DMS 273 (cell line): ENCODE measurements around the gene SLC22A2.

Experiments
- DNase-seq: peaks from one replicate; lab custom pipeline; 2025; ENCODE audit not compliant: unreplicated experiment; lab: John Stamatoyannopoulos, UW

SLC22A2 gene

DNA sequence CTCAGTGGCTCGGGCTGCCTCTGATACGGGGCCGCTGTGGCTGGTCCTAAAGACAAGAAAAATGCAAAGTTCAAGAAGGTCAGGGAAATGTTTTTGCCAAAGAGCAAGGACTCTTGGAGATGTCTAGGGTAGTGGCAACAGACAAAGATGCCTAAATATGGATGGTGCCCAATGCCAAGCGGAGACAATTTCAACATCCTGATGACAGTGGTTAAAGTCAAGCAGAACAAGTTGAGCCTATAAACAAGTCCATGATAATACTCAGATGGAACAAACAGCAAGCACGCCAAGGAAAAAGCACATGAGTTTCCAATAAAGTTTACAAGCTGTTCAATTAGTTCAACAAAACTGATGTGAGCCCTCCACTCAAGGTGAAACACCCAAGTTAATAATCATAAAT, 85.9 kb downstream of the SLC22A2 start:
- DNase-seq: no peak

DNA sequence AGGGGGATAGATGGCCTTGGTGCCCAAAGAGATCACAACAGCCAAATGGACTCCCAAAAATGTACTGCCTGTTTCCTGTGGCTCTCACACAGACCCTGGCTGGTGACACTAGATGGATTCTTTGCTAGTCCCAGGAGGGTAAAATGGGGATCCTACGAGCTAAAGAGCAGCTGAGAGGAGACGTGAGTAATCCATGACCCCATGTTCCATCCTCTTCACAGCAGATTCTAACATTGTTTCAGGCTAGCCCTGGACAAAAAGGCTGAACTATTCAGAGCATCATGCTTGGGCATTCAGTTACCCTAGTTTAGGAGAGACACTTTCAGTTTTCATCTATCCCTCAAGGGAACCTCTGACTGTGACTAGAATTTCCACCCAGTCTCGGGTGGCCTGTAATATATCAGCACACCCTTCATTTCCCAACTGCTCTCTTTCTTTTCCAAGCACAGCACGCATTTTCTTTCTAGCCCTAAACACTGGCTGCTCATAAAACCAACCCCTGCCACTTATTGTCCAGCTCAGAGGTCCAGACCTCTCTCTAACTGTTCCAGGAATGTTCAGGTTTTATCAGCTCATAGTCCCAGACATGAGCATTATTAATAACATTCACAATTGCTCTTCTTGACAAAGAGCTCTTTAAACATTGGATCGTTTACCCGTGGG, 88.5 kb downstream of the SLC22A2 start:
- no peak for DNase-seq

DNA sequence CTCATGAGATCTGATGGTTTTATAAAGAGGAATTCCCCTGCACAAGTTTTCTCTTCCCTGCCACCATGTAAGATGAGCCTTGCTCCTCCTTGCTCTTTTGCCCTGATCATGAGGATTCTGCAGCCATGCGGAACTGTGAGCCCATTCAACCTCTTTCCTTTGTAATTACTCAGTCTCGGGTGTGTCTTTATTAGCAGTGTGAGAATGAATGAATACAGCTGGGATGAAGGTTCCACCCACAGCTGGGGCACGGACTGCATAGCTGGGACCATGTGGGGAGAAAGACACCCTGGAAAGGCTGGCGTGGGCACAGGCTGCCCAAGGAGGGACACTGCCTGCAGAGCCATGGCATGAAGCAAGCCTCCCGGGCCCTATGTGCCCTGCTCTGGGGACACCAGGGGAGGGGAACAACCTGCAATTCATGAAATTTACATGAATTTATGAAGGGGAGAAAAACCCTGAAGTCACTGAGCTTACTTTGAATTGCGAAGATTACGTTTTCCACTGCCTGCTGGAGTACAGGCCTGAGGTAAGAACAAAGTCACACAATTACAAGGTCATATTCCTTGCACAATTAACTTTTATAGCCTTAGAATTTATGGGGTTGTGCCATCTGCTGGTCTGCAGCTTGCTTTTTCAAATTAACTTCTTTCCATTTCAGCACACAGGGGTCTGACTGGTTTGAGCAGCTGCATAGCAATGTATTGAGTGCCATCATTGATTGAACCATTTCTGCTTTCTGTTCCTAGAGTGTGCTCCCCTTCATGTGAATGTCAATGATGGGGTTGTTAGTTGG, 90.8 kb downstream of the SLC22A2 start:
- peak; percentile 62 for DNase-seq
